Lower leg skin (tissue), 3 donors: ENCODE data around the gene METTL26.

Experiments
- CTCF ChIP-seq, 3 donors: fragments of 450-650 bp; IDR thresholded peaks; one replicate each; pipeline ENCODE4 v1.5.1; 2016; ENCODE audit warnings: antibody characterized with exemption in 3 of 3, mild to moderate bottlenecking in 3 of 3, moderate library complexity in 2 of 3
- POLR2A ChIP-seq, 2 donors: fragments of 450-650 bp; IDR thresholded peaks; one replicate each; pipeline ENCODE4 v1.6.1; 2016 to 2017; ENCODE audit warnings: antibody characterized with exemption in 2 of 2, mild to moderate bottlenecking in 1 of 2, moderate library complexity in 1 of 2

DNA sequence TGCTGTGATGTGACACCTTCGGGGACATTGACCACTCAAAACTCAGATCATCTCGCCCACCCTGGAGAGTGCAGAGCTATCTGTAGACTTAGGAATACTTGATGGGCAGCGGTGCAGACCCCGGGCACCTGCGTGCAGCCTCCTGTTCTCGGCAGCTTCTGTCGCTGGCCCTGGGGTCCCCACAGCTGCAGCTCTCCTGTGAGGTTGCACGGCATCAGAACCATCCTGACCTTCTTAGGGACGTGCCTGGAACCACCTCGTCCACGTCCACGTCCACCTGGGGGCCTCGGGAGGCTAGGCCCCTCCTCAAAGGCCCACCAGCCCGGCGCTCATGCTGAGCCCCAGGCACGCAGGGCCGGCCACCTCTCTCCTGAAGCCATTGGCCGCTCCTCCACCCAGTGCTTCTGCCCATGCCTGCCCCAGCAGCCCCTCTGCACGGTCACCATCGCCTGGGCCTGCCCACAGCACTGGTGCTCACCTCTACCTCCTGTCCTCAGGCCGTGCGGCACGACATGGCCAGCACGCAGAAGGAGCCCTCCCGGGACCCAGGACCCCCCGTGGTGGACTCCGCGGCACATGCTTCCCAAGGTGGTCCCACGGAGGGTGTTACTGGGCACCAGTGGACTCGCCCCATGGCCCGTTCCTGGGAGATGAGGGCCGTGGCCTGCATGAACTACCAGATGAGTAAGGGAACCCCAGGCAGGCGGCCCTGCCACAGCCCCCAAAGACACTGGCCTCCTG lies 7.6 kb downstream of the METTL26 start:
- TF ChIP-seq POLR2A (IDR thresholded peaks at IDR 0.05), result no peak
- no peak for TF ChIP-seq CTCF (IDR thresholded peaks at IDR 0.05)
